Activated CD4-positive, alpha-beta T cell treated with anti-CD3 and anti-CD28 coated beads, Interleukin-2, Interleukin-4, amounts not matched to agents 100 ng/mL and 50 ng/mL, durations not matched to agents 16 hours and 8 hours (primary cell): Measurements from ENCODE around the gene UBR4.

Experiments
- DNase-seq: peaks from one replicate; pipeline ENCODE4 v3.0.0-alpha.2; 2020; ENCODE audit warnings: low spot score

UBR4 gene

DNA sequence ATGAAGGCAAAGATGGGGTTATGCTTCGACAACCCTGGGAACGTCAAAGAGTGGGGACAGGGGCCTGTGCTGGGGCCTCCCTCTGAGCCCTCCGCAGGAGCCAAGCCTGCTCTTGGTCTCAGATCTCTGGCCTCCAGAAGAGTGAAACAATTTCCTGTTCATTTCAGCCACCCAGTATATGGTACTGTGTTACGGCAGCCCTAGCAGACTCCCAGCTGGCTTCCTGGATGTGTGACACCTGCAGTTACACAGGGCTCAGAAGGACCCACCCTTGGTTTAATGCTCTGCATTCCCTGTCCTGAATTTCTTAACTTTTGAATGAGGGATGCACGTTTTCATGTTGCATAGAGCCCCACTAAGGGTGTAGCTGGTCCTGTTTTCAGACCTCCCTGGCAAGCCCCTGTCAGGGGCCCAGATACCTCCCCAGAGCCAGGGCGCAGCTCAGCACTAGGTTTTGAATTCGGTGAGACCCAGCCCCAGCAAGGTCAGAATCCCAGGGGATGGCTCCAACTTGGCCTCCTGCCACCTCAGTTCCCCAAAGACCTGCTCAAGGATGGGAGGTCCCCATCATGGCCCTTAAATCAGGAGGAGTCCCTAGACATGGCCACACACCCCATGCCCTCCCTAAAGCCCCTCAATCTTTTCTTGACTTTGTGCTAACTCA lies 174.6 kb downstream of the UBR4 start:
- DNase-seq: no peak

DNA sequence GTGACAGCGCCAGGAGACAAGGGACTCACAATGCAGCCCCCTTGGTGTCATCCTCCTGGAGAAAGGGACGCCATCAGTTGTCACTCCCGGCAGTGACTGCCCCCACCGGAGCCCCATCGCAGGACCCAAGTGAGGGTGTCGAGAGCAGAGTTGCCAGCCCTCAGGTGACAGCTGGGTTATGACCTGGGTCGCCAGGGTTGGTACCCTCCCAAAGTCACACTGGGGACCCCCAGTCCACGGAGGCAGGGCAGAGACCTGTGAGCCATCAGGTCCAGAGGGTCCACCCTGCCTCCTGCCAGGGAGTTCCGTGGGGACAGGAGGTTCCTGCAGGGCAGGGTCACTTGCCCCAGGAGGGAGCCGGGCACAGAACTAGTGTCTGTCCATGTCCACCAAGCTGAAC lies 175.3 kb downstream of the UBR4 start:
- DNase-seq: no peak

DNA sequence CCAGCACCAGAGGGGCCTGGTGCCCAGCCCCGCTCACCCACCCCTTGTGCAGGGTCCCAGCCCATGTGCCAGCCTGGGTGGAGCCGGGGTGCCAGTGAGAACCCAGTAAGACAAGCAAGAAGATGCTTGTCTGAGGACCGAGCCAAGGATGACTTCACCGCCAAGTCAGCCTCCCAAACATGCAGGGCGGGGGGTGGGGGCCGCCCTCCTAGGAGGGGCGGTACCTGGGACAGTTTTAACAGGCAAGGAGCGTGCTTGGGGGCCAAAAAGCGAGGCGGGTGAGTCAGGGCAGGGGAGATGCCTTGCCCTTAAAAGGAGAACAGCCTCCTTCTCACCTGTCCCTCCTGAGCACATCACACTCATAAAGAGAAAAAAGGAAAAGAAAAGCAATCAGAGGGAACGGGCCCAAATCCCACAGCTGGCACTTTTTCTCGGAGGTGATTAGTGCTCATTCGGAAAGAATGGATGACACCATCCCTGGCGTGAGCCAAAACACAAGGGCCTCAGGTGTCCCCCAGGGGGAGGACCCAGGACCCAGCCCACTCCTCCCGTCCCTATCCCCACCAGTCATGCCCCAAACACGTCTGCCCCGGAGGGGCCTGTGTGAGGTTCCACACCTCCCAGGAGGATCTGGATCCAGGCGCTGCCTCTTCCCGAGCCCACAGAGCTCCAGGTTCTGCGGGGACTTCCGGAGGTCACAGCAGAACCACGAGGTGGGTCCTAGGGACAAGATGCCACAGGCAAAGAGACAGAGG lies 176.0 kb downstream of the UBR4 start:
- no peak for DNase-seq

DNA sequence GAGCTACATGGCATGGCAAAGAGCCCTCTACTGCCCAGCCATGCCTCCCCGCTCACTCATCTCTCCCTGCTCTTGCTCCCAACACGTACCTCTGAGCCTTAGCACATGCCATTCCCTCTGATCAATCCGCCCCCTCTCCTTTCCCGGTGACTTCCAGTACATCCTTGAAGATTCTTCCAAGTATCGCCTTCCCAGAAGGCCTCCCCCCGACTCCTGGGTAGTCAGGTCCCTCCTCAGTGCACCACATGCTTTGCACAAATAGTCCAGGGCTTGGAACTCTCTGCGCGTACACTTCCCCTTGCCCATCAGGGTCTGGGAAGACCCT lies 176.6 kb downstream of the UBR4 start:
- DNase-seq: no peak

DNA sequence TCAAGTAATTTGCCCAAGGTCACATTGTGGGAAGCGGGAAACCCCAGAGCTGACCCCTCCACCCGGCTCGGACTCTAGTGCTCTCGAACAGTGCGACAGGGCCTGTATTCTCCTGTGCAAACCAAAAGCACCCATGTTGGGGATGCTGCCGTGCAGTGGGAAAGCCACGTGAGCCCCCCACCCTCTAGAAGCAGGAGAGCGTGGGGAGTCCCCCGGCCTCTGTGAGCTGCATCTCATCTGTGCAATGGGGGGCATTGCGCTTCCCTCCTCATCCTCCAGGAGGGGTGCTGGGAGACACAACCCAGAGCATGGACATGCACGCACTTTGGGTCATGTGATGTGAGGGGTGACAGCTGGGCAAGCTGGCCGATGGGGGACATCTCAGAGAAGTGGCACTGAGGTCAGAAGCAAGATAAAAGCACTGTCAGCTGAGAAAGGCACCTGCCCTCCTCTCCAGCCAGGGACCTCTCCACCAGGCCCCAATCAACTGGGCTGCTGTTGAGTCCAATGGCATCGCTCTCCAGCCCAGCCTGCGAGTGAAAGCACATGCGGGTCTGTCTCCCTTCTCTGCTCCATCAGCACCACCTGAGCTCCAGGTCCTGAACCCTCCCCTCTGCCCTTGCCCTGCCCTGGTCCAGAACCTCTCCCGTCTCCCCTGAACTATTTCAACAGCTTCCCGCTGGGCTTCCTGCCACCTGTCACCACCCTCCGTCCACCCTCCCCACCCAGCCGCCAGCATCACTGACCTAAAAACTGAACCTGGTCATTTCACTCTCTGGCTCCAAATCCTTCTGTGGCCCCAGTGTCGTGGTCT lies 177.2 kb downstream of the UBR4 start:
- no peak for DNase-seq

DNA sequence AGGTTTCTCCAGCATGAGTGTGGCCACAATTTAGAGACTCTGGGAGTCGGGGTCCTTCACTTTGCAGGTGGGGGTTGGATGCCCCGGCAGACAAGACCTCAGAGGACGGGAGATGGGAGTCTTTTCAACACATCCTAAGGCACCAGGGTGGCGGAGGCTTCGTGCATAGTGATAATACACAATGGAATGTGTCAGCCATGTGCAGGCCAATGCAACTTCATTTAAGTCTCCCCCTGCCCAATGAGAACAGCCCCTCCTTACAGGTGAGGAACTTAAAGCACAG lies 177.7 kb downstream of the UBR4 start:
- DNase-seq: no peak

DNA sequence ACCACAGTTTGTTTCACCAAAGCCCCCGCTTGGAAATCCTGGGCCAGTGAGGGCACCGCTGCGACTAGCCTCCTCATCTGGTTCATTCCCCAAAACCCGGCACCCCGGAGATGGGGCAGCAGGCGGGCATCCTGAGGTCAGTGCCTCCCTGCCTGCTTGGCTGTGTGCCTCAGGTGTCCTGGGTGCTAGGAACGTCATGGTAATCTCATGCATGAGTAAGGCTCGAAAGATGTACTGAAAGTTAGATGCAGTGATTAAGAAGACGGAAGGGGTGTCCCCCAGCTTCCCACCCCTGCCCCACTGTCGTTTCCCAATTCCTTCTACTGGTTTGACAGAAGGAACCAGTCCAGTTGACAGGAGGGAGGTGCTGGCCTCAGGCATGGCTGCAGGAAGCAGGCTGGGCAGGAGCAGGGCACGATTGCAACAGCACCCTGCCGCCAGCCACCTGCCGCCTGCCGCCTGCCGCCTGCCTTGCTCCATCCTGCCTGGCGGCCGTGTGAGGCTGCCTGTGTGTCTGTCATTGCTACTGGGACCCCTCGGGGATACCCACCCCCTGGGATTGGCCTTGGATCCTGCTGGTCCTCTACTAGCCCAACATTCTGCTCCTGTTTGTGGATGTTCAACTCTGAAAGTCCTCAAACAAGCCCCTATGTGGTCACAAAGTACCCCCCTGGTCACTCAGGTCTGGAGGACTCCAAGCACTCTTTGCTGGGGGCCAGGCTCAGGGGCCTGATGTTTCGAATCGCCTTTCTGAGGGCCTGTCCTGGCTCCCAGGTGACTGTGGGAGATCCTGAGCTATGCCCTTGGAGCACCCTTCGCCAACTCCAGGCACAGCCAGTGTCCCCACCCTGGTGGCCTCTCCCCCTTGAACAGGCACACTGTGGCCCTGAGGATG lies 180.6 kb downstream of the UBR4 start:
- DNase-seq: no peak

GRCh38 chr1:19028546-19029129 lies 181.4 kb downstream of the UBR4 start:
- no peak for DNase-seq

DNA sequence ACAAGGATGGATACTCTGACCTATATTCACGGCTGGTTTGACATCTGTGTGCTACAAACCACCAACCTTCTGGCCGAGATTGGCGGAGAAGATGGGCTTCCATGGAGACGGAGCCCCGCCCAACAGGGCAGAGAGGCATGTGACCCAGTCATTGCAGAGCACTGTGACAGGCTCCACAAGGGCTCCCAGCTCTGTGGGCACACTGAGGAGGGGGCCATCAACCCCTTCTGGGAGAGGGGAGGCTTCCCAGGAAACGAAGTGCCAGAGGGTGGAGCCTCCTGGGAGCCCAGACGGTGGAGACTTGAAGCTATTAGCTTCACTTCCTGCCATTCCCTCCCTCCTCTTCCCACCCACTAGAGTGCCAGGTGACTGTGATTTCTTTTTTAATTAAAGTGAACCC lies 182.0 kb downstream of the UBR4 start:
- no peak for DNase-seq
